ENCODE measurements around the gene COL17A1. TPM values are rescaled to one million over a fixed set of nuclear protein-coding genes. Genes with fewer than 3 reads are reported as not detected.

The COL17A1 gene
- total RNA-seq, 1 experiment from 2014 or later, result 0.26 TPM

- Histone ChIP-seq H3K4me3 (ENCODE audit: low read depth in 2 of 2, low read length in 2 of 2) (no peak overlapping the region), H3K27ac (ENCODE audit: low read length) (no peak overlapping the region), H3K27me3 (ENCODE audit: control insufficient read depth, insufficient read depth, low read length) (peaks cover 4% of the 10 kb centered on the region), H3K36me3 (ENCODE audit: control insufficient read depth, insufficient read depth, low read length) (no peaks in the 10 kb centered on the region), H3K4me1 (ENCODE audit: control insufficient read depth, insufficient read depth, low read length) (no peaks in the 10 kb centered on the region), H3K9me3 (ENCODE audit: control insufficient read depth, insufficient read depth, low read depth, low read length) (no peaks in the 10 kb centered on the region)
- CTCF ChIA-PET, result interaction anchor here (0.5 kb wide), 1 partner anchor 75 kb away, joined by 5 read pairs; no protein-coding TSS in a partner anchor
- TF ChIP-seq CTCF (IDR thresholded peaks at IDR 0.05) (no peak), REST (IDR thresholded peaks at IDR 0.05; ENCODE audit: insufficient read depth in 1 of 2, low read depth in 2 of 2, low read length in 1 of 2) (no peak), TCF7L2 (IDR thresholded peaks at IDR 0.05; ENCODE audit: low read depth, low read length) (no peak), SIN3A (IDR thresholded peaks at IDR 0.05; ENCODE audit: borderline replicate concordance, insufficient read depth, low read depth, low read length) (no peak), POLR2AphosphoS5 (IDR thresholded peaks at IDR 0.05; ENCODE audit: low read depth, low read length) (no peak)
- BruUV-seq (replicated peaks), result no TSS peak
- in situ Hi-C loops (cut with HindIII; ENCODE audit: low pct_unique_long_range_greater_than_20kb, low sequenced_read_pairs), result no loop called here
- ATAC-seq (no peak), DNase-seq (ENCODE audit: low read depth, low spot score) (no peak)
- intact Hi-C loops (cut with micrococcal nuclease; ENCODE audit: unreplicated experiment), result no loop called here
- POLR2A ChIA-PET, result no interaction called here
Observed at GRCh38 chr10:104040862-104041789, 44.6 kb downstream of the COL17A1 start.

GRCh38 chr10:104040382-104040781, 45.3 kb downstream of the COL17A1 start:
- Histone ChIP-seq H3K27me3 (ENCODE audit: control insufficient read depth, insufficient read depth, low read length) (peaks cover 4% of the 10 kb centered on the region), H3K36me3 (ENCODE audit: control insufficient read depth, insufficient read depth, low read length) (no peaks in the 10 kb centered on the region), H3K4me1 (ENCODE audit: control insufficient read depth, insufficient read depth, low read length) (no peaks in the 10 kb centered on the region), H3K27ac (ENCODE audit: low read length) (no peak overlapping the region), H3K9me3 (ENCODE audit: control insufficient read depth, insufficient read depth, low read depth, low read length) (no peaks in the 10 kb centered on the region), H3K4me3 (ENCODE audit: low read depth in 2 of 2, low read length in 2 of 2) (no peak overlapping the region)
- in situ Hi-C loops (cut with HindIII; ENCODE audit: low pct_unique_long_range_greater_than_20kb, low sequenced_read_pairs), result no loop called here
- CTCF ChIA-PET, result no interaction called here
- POLR2A ChIA-PET, result no interaction called here
- BruUV-seq (replicated peaks), result no TSS peak
- DNase-seq (ENCODE audit: low read depth, low spot score), result no peak
- intact Hi-C loops (cut with micrococcal nuclease; ENCODE audit: unreplicated experiment), result no loop called here
- no peak for ATAC-seq
- no peak for TF ChIP-seq POLR2AphosphoS5 (IDR thresholded peaks at IDR 0.05; ENCODE audit: low read depth, low read length)
- TF ChIP-seq REST (IDR thresholded peaks at IDR 0.05; ENCODE audit: insufficient read depth in 1 of 2, low read depth in 2 of 2, low read length in 1 of 2), result no peak
- TF ChIP-seq CTCF (IDR thresholded peaks at IDR 0.05), result no peak
- TF ChIP-seq TCF7L2 (IDR thresholded peaks at IDR 0.05; ENCODE audit: low read depth, low read length), result no peak
- no peak for TF ChIP-seq SIN3A (IDR thresholded peaks at IDR 0.05; ENCODE audit: borderline replicate concordance, insufficient read depth, low read depth, low read length)

Measured in Panc1 (cell line).